AG09309 (cell line): ENCODE results near the gene RNF220.

Experiments used
- DNase-seq: peaks from one replicate; pipeline ENCODE4 v3.0.0-alpha.2; 2010; ENCODE audit warnings: low read depth
- H3K4me3 ChIP-seq: 2 replicates; pipeline ENCODE4 v1.5.1; 2011; ENCODE audit warnings: mild to moderate bottlenecking, low read depth, low read length, moderate library complexity; ENCODE audit not compliant: control insufficient read depth
- TF ChIP-seq, protein P1 (sequence below): IDR thresholded peaks from 2 replicates; pipeline ENCODE4 v1.5.1; 2011; ENCODE audit warnings: mild to moderate bottlenecking, low read depth, low read length, inconsistent platforms; ENCODE audit not compliant: insufficient read depth, control insufficient read depth; ENCODE audit errors: missing control alignments

Gene RNF220

DNA sequence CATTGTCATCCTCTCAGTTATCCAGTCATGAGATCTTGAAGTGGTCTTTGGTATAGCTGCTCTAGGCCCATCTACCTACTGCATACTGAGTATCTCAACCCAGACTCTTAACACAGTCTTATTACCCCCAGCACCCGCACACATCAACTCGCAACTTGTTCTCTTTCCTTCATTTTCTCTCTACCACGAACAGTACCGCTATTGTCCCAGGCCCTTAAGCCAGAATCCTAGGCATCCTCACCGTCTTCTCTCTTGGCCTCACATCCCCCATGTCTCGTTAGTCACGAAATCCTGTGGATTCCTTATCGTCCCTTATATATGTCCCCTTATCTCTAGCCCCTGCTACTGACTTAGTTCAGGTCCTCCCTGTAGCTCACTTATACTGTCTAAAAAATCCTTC, 142.8 kb downstream of the RNF220 start:
- TF ChIP-seq, protein P1, sequence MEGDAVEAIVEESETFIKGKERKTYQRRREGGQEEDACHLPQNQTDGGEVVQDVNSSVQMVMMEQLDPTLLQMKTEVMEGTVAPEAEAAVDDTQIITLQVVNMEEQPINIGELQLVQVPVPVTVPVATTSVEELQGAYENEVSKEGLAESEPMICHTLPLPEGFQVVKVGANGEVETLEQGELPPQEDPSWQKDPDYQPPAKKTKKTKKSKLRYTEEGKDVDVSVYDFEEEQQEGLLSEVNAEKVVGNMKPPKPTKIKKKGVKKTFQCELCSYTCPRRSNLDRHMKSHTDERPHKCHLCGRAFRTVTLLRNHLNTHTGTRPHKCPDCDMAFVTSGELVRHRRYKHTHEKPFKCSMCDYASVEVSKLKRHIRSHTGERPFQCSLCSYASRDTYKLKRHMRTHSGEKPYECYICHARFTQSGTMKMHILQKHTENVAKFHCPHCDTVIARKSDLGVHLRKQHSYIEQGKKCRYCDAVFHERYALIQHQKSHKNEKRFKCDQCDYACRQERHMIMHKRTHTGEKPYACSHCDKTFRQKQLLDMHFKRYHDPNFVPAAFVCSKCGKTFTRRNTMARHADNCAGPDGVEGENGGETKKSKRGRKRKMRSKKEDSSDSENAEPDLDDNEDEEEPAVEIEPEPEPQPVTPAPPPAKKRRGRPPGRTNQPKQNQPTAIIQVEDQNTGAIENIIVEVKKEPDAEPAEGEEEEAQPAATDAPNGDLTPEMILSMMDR = no peak
- H3K4me3 ChIP-seq = no peak overlapping the region
- DNase-seq = no peak

DNA sequence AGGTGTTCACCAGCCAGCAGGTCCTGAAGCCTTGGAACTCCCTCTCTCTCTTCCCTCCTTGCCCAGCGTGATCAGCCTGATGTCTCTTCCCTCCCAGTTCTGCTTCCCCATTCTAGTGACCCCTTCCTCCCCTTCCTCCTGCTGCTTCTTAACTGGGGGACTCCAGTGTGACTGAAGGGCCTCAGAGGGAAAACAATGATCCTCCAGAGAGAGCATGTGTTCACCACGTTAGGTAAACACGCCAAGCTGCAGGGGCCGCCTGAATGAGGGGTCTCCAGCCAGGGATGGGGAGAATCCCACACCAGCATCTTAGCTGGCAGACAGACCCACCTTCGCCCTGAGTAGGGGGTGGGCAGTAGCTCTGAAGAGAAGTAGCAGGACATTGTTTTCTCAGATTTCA, 144.5 kb downstream of the RNF220 start:
- DNase-seq = no peak
- no peak overlapping the region for H3K4me3 ChIP-seq
- TF ChIP-seq, protein P1 = no peak

DNA sequence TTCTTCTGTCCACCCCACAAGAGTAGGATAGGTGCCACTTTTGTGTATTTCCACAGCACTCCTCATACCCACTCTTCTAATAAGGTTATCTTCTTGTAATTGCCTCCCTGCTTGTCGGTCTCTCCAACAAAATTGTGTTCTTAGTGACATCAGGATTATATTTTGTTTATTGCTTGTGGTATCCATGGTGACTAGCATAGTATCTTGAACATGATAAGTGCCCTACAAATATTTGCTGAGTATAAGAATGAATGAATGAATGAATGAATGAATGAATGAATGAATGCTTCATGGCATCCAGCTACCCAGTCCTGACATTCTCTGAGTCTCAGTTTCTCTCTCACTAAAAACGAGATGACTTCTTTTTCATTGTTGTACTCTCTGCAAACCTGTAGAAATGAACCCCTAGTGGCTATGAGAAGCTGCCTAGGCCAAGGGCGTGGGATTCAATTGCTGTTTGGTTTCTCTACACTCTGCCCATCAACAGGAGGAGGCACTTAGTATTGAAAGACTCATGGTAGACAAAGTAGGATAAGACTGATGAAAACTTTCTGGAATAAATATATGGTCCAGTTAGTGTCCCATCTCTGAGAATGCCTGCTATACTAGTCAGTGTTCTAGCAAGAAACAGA, 148.2 kb downstream of the RNF220 start:
- no peak overlapping the region for H3K4me3 ChIP-seq
- TF ChIP-seq, protein P1 = no peak
- no peak for DNase-seq

DNA sequence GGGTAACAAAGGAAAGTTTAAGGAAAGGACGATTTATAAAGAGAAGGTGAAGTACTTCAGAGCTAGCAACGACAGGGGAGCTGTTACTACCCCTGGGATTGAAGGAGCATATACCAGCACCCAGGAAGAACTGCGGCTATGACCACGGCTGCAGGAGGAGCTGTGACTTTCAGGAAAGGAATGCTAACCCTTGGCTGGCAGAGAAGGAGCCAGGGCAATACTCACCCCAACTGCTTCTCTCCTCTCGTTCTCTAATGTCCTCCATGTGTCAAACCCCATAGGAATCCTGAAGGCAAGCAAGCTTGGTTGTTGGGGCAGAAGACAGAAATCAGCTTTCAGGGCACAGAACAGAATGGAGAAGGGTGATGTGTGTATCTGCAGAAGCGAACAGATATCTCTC, 148.7 kb downstream of the RNF220 start:
- DNase-seq = peak; percentile 14
- TF ChIP-seq, protein P1 = no peak
- no peak overlapping the region for H3K4me3 ChIP-seq

DNA sequence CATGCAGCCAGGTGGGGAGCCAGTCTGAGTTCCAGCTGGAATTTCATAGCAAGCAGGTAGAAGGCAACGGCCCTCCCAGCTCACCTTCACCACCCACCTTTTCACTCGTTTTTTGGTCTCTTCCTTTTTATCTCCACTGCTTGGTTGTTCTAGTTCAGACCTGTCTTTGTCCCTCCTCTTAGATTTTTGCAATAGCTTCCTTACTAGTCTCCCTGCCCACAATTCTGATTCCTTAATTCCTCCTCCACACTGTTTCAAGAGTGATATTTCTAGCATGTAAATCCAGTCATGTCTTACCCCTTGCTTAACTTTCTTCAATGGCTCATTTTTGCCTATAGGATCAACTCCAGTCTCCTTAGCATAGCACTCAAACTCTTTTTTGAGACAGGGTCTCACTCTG, 149.7 kb downstream of the RNF220 start:
- TF ChIP-seq, protein P1 = no peak
- no peak overlapping the region for H3K4me3 ChIP-seq
- DNase-seq = no peak

DNA sequence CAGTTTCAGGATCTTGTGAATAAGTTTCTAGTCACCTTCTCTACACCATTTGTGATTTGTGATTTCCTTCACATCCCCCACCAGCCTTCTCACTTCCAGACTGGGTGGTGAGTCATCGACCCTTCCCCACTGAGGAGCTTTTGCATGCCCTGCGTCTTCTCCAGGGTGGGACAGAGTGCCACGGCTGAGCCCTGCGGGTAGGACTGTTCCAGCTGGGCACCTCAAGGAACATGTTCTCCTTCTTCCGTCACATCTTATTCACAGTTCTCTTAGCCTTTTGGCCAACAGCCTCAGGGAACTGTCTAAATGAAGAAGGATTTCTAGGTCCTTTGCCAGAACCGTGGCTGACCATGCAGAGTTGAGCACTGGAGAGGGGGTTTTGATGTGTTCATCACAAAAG, 152.7 kb downstream of the RNF220 start:
- TF ChIP-seq, protein P1 = no peak
- DNase-seq = no peak
- no peak overlapping the region for H3K4me3 ChIP-seq
